ENCODE measurements around the gene TUBB2B. TPM values are rescaled to one million over a fixed set of nuclear protein-coding genes. Genes with fewer than 3 reads are reported as not detected.
"Not testable (repeated sequence)": the region's sequence is repeated elsewhere in the genome, so short reads cannot be mapped to it uniquely, and the experiment has no call there.

The TUBB2B gene
- total RNA-seq, 4 donors from 2014 or later: 0.26 to 80.7 (median 4.3) TPM; not detected in 1

GRCh38 chr6:3200682-3201081, 26.8 kb downstream of the TUBB2B start:
- no peaks in the 10 kb centered on the region for H3K27me3 ChIP-seq
- no peak for DNase-seq
- TF ChIP-seq CTCF (IDR thresholded peaks at IDR 0.05): no peak
- no peak for TF ChIP-seq POLR2A (IDR thresholded peaks at IDR 0.05)
- H3K9me3 ChIP-seq: no peaks in the 10 kb centered on the region
- no peaks in the 10 kb centered on the region for H3K4me1 ChIP-seq
- no peak overlapping the region for H3K27ac ChIP-seq
- no peaks in the 10 kb centered on the region for H3K36me3 ChIP-seq
- intact Hi-C loops (cut with DNase I; ENCODE audit: low total_unique reads): no loop called here
- H3K4me3 ChIP-seq: no peak overlapping the region

- DNase-seq: no peak
- H3K27me3 ChIP-seq: no peaks in the 10 kb centered on the region
- H3K9me3 ChIP-seq: no peaks in the 10 kb centered on the region
- intact Hi-C loops (cut with DNase I; ENCODE audit: low total_unique reads): no loop called here
- no peak overlapping the region for H3K27ac ChIP-seq
- no peaks in the 10 kb centered on the region for H3K4me1 ChIP-seq
- H3K4me3 ChIP-seq: no peak overlapping the region
- TF ChIP-seq POLR2A (IDR thresholded peaks at IDR 0.05) (no peak), CTCF (IDR thresholded peaks at IDR 0.05) (no peak)
- no peaks in the 10 kb centered on the region for H3K36me3 ChIP-seq
Observed at GRCh38 chr6:3199382-3199781, 28.1 kb downstream of the TUBB2B start.

- intact Hi-C loops (cut with DNase I; ENCODE audit: low total_unique reads); H3K9me3 ChIP-seq; H3K4me3 ChIP-seq; H3K27ac ChIP-seq; H3K27me3 ChIP-seq; H3K4me1 ChIP-seq; H3K36me3 ChIP-seq; DNase-seq: not testable (repeated sequence)
Observed at GRCh38 chr6:3197734-3198133, 29.7 kb downstream of the TUBB2B start.

DNA sequence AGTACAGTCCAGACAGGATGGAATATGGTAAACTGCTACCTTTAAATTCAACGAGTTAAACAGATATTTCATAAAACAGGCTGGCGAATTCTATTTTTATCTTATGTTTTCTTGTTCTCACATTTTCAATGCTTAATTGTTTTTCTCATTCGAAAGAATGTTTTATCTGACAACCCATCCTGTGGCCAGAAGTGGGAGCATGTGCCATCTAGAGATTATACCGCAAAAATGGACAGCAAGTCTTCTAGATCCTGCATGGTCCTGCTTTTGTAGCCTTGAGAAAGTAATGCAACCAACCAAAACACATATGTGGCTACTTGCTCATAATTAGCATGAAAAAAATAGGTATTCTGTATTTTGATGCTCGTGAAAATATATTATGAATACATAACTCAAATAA, 30.7 kb downstream of the TUBB2B start:
- H3K4me3 ChIP-seq: no peak overlapping the region
- intact Hi-C loops (cut with DNase I; ENCODE audit: low total_unique reads): no loop called here
- DNase-seq: no peak
- H3K9me3 ChIP-seq: no peaks in the 10 kb centered on the region
- no peak overlapping the region for H3K27ac ChIP-seq
- H3K36me3 ChIP-seq: no peaks in the 10 kb centered on the region
- H3K27me3 ChIP-seq: no peaks in the 10 kb centered on the region
- no peaks in the 10 kb centered on the region for H3K4me1 ChIP-seq
- no peak for TF ChIP-seq POLR2A (IDR thresholded peaks at IDR 0.05)
- no peak for TF ChIP-seq CTCF (IDR thresholded peaks at IDR 0.05)

DNA sequence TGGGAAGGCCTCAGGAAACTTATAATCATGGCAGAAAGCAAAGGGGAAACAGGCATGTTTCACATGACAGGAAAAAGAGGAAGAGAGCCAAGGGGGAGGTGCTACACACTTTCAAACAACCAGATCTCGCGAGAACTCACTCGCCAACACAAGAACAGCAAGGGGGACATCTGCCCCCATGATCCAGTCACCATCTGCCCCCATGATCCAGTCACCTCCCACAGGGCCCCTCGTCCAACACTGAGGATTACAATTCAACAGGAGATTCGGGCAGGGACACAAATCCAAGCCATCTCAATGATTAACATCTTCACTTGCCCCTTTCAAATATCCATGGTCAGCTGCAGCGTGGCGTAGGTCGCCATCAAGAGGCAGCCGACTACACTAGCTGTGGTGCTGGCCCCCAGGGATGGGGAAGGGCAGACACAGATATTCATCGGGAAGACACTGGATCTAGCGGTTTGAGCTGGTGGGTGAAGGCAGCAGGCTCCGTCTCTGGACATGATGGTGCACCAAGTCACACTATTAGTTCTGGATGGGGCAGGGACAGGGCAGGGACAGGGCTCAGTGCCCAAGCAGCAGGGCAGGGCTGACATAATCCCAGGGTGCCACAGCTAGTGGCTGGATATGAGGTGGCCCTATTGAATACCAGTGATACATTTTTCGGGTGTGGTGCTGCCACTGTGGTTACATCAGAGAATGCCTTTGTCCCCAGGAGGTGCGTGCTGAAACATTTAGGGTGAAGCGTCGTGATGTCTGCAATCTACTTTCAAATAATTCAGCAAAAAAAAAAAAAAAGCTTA, 31.6 kb downstream of the TUBB2B start:
- no peak for TF ChIP-seq POLR2A (IDR thresholded peaks at IDR 0.05)
- TF ChIP-seq CTCF (IDR thresholded peaks at IDR 0.05): no peak
- Histone ChIP-seq H3K4me3 (no peak overlapping the region), H3K27ac (peak overlapping the region; percentile 70 to 74), H3K9me3 (no peaks in the 10 kb centered on the region), H3K36me3 (no peaks in the 10 kb centered on the region), H3K4me1 (no peaks in the 10 kb centered on the region), H3K27me3 (no peaks in the 10 kb centered on the region)
- intact Hi-C loops (cut with DNase I; ENCODE audit: low total_unique reads): no loop called here
- DNase-seq: no peak

- intact Hi-C loops (cut with DNase I; ENCODE audit: low total_unique reads): no loop called here
Observed at GRCh38 chr6:3195420-3195694, 32.1 kb downstream of the TUBB2B start.

More at GRCh38 chr6:3195420-3195694, 32.1 kb downstream of the TUBB2B start:
- no peaks in the 10 kb centered on the region for H3K27me3 ChIP-seq
- no peaks in the 10 kb centered on the region for H3K36me3 ChIP-seq
- no peaks in the 10 kb centered on the region for H3K9me3 ChIP-seq
- H3K4me3 ChIP-seq: no peak overlapping the region
- TF ChIP-seq CTCF (IDR thresholded peaks at IDR 0.05): no peak
- no peak for TF ChIP-seq POLR2A (IDR thresholded peaks at IDR 0.05)
- no peaks in the 10 kb centered on the region for H3K4me1 ChIP-seq
- peak overlapping the region; percentile 70 to 74 for H3K27ac ChIP-seq
- no peak for DNase-seq

Data from uterus (tissue), 4 donors.